Glutamatergic neuron (in vitro differentiated cells): ENCODE measurements around the gene CCL22. TPM values are rescaled to one million over a fixed set of nuclear protein-coding genes. Genes with fewer than 3 reads are reported as not detected.

Experiments used
- DNase-seq: peaks from one replicate; pipeline ENCODE4 v3.0.0; 2022
- H3K27ac Mint-ChIP-seq: one replicate; pipeline ENCODE4 v1.8.0; 2020; ENCODE audit warnings: mild to moderate bottlenecking, mixed read lengths, inconsistent platforms; ENCODE audit not compliant: unreplicated experiment
- H3K27me3 Mint-ChIP-seq: one replicate; pipeline ENCODE4 v1.8.0; 2020; ENCODE audit warnings: mild to moderate bottlenecking, moderate library complexity, mixed read lengths, inconsistent platforms; ENCODE audit not compliant: unreplicated experiment
- H3K36me3 Mint-ChIP-seq: one replicate; pipeline ENCODE4 v1.8.0; 2020; ENCODE audit warnings: mild to moderate bottlenecking, mixed read lengths, inconsistent platforms; ENCODE audit not compliant: unreplicated experiment
- H3K4me1 Mint-ChIP-seq: one replicate; pipeline ENCODE4 v1.8.0; 2020; ENCODE audit warnings: mild to moderate bottlenecking, low read depth, mixed read lengths, inconsistent platforms; ENCODE audit not compliant: unreplicated experiment
- H3K4me3 Mint-ChIP-seq: one replicate; pipeline ENCODE4 v1.8.0; 2020; ENCODE audit warnings: mild to moderate bottlenecking, mixed read lengths, inconsistent platforms; ENCODE audit not compliant: unreplicated experiment
- H3K9me3 Mint-ChIP-seq: one replicate; pipeline ENCODE4 v1.8.0; 2020; ENCODE audit warnings: mild to moderate bottlenecking, moderate library complexity, mixed read lengths, inconsistent platforms; ENCODE audit not compliant: unreplicated experiment
- CTCF ChIP-seq: fragments of 200-600 bp; sonication (generic); IDR thresholded peaks from one replicate; pipeline ENCODE4 v1.5.0; 2021; ENCODE audit not compliant: partially characterized antibody, unreplicated experiment
- total RNA-seq: library from RNA; stranded (reverse); fragmentation: NEBNext Ultra II Directional; extraction: Animal tissue kit (Norgen Biotek cat#: 25700); gene quantifications from one replicate; pipeline ENCODE4 v1.2.1, GENCODE V29; 2021; ENCODE audit not compliant: unreplicated experiment

CCL22 gene
- total RNA-seq, 1 donor from 2014 or later = not detected

GRCh38 chr16:57411362-57411976 lies 52.9 kb downstream of the CCL22 start:
- DNase-seq = no peak
- Mint-ChIP-seq H3K27me3 (peaks cover 3% of the 10 kb centered on the region), H3K36me3 (peaks cover 7% of the 10 kb centered on the region), H3K4me3 (no peak overlapping the region), H3K4me1 (no peaks in the 10 kb centered on the region), H3K27ac (no peak overlapping the region), H3K9me3 (peaks cover 5% of the 10 kb centered on the region)
- TF ChIP-seq CTCF = no peak

- no peak overlapping the region for H3K4me3 Mint-ChIP-seq
- no peak overlapping the region for H3K27ac Mint-ChIP-seq
- peaks cover 6% of the 10 kb centered on the region for H3K4me1 Mint-ChIP-seq
- no peak for TF ChIP-seq CTCF
- peaks cover 5% of the 10 kb centered on the region for H3K27me3 Mint-ChIP-seq
- H3K36me3 Mint-ChIP-seq = peaks cover 7% of the 10 kb centered on the region
- peaks cover 5% of the 10 kb centered on the region for H3K9me3 Mint-ChIP-seq
- DNase-seq = no peak
Measured at GRCh38 chr16:57412584-57412983, 54.0 kb downstream of the CCL22 start.

- H3K4me3 Mint-ChIP-seq = no peak overlapping the region
- no peak for TF ChIP-seq CTCF
- peaks cover 5% of the 10 kb centered on the region for H3K27me3 Mint-ChIP-seq
- H3K36me3 Mint-ChIP-seq = peaks cover 7% of the 10 kb centered on the region
- no peak overlapping the region for H3K27ac Mint-ChIP-seq
- H3K9me3 Mint-ChIP-seq = peaks cover 7% of the 10 kb centered on the region
- peaks cover 10% of the 10 kb centered on the region for H3K4me1 Mint-ChIP-seq
- DNase-seq = no peak
Measured at GRCh38 chr16:57413301-57413730, 54.7 kb downstream of the CCL22 start.

- no peak overlapping the region for H3K27ac Mint-ChIP-seq
- no peak for DNase-seq
- peaks cover 7% of the 10 kb centered on the region for H3K9me3 Mint-ChIP-seq
- H3K4me1 Mint-ChIP-seq = peaks cover 11% of the 10 kb centered on the region
- H3K36me3 Mint-ChIP-seq = peaks cover 7% of the 10 kb centered on the region
- peaks cover 4% of the 10 kb centered on the region for H3K27me3 Mint-ChIP-seq
- no peak for TF ChIP-seq CTCF
- H3K4me3 Mint-ChIP-seq = no peak overlapping the region
Measured at GRCh38 chr16:57413733-57414132, 55.1 kb downstream of the CCL22 start.

Other genes with a start within 250 kb of the CCL22 start
- gene PSME3IP1, start 172.7 kb upstream of the CCL22 start, total RNA-seq = 124 TPM
- gene RSPRY1, start 172.5 kb upstream of the CCL22 start, total RNA-seq = 70.0 TPM
- 38.4 TPM for gene ARL2BP, start 113.5 kb upstream of the CCL22 start, total RNA-seq
- gene PLLP, start 74.1 kb upstream of the CCL22 start, total RNA-seq = not detected
- not detected for gene CX3CL1, start 13.7 kb downstream of the CCL22 start, total RNA-seq
- not detected for gene CCL17, start 46.0 kb downstream of the CCL22 start, total RNA-seq
- gene CIAPIN1, start 88.6 kb downstream of the CCL22 start, total RNA-seq = 129 TPM
- gene COQ9, start 88.7 kb downstream of the CCL22 start, total RNA-seq = 45.1 TPM
- gene POLR2C, start 103.9 kb downstream of the CCL22 start, total RNA-seq = 48.1 TPM
- gene DOK4, start 127.7 kb downstream of the CCL22 start, total RNA-seq = 23.4 TPM
- gene CCDC102A, start 177.8 kb downstream of the CCL22 start, total RNA-seq = not detected
- not detected for gene ADGRG5, start 183.9 kb downstream of the CCL22 start, total RNA-seq